ENCODE measurements around the gene CXCL8. TPM values are rescaled to one million over a fixed set of nuclear protein-coding genes. Genes with fewer than 3 reads are reported as not detected.

CXCL8 gene
- total RNA-seq, 1 donor from 2014 or later = not detected

- Mint-ChIP-seq H3K4me3 (ENCODE audit: unreplicated experiment) (no peak overlapping the region), H3K27ac (ENCODE audit: unreplicated experiment) (no peak overlapping the region), H3K9me3 (ENCODE audit: unreplicated experiment) (no peaks in the 10 kb centered on the region), H3K4me1 (ENCODE audit: low read depth, unreplicated experiment) (no peaks in the 10 kb centered on the region), H3K36me3 (ENCODE audit: unreplicated experiment) (no peaks in the 10 kb centered on the region), H3K27me3 (ENCODE audit: unreplicated experiment) (no peaks in the 10 kb centered on the region)
- TF ChIP-seq, protein P1, sequence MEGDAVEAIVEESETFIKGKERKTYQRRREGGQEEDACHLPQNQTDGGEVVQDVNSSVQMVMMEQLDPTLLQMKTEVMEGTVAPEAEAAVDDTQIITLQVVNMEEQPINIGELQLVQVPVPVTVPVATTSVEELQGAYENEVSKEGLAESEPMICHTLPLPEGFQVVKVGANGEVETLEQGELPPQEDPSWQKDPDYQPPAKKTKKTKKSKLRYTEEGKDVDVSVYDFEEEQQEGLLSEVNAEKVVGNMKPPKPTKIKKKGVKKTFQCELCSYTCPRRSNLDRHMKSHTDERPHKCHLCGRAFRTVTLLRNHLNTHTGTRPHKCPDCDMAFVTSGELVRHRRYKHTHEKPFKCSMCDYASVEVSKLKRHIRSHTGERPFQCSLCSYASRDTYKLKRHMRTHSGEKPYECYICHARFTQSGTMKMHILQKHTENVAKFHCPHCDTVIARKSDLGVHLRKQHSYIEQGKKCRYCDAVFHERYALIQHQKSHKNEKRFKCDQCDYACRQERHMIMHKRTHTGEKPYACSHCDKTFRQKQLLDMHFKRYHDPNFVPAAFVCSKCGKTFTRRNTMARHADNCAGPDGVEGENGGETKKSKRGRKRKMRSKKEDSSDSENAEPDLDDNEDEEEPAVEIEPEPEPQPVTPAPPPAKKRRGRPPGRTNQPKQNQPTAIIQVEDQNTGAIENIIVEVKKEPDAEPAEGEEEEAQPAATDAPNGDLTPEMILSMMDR (IDR thresholded peaks at IDR 0.05; ENCODE audit: partially characterized antibody, unreplicated experiment) = peak; percentile 77
- peak; percentile 44 for DNase-seq
These were observed 10.7 kb upstream of the CXCL8 start for GRCh38 chr4:73729534-73730165.

DNA sequence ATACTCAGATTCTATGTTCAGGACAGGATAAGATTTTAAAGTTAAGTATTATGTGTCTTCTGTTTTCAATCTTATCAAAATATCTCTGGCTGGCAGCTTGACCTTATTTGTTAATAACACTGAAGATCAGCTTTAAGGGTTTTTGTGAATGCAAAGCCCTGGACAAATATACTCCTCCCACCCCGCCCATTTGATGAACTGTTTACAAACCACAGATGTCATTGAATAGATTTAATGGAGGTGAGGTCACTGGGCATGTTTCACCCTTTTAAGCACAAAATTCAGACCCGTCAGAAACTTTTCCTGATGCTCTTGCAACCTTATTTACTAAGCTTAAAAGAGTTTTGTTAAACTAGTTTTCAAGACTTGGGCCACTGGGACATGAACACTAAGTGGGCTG lies 10.1 kb upstream of the CXCL8 start:
- TF ChIP-seq, protein P1 (IDR thresholded peaks at IDR 0.05; ENCODE audit: partially characterized antibody, unreplicated experiment) = no peak
- Mint-ChIP-seq H3K36me3 (ENCODE audit: unreplicated experiment) (no peaks in the 10 kb centered on the region), H3K27ac (ENCODE audit: unreplicated experiment) (no peak overlapping the region), H3K4me1 (ENCODE audit: low read depth, unreplicated experiment) (no peaks in the 10 kb centered on the region), H3K9me3 (ENCODE audit: unreplicated experiment) (no peaks in the 10 kb centered on the region), H3K4me3 (ENCODE audit: unreplicated experiment) (no peak overlapping the region), H3K27me3 (ENCODE audit: unreplicated experiment) (no peaks in the 10 kb centered on the region)
- DNase-seq = no peak

DNA sequence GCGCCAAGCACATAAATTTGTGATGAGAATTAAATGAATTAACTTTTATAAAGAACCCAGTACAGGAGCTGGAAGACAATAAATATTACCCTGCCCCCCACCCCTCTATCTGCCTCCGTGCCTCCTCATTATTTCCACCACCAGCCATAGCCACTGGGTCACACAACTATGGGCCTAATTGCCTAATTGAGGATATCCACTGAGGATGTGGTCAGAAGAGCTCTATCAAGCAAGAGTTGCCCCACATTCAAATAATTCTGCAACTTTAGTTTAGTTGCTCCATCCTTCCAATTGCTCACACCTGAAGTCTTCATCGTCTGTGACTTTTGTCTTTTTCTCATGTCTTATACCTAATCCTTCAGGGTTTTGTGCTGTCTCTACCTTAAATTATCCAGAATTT lies 9.5 kb upstream of the CXCL8 start:
- Mint-ChIP-seq H3K9me3 (ENCODE audit: unreplicated experiment) (no peaks in the 10 kb centered on the region), H3K4me1 (ENCODE audit: low read depth, unreplicated experiment) (no peaks in the 10 kb centered on the region), H3K36me3 (ENCODE audit: unreplicated experiment) (no peaks in the 10 kb centered on the region), H3K27ac (ENCODE audit: unreplicated experiment) (no peak overlapping the region), H3K4me3 (ENCODE audit: unreplicated experiment) (no peak overlapping the region), H3K27me3 (ENCODE audit: unreplicated experiment) (no peaks in the 10 kb centered on the region)
- TF ChIP-seq, protein P1 (IDR thresholded peaks at IDR 0.05; ENCODE audit: partially characterized antibody, unreplicated experiment) = no peak
- DNase-seq = no peak

- Mint-ChIP-seq H3K27ac (ENCODE audit: unreplicated experiment) (no peak overlapping the region), H3K4me3 (ENCODE audit: unreplicated experiment) (no peak overlapping the region), H3K27me3 (ENCODE audit: unreplicated experiment) (no peaks in the 10 kb centered on the region), H3K36me3 (ENCODE audit: unreplicated experiment) (no peaks in the 10 kb centered on the region), H3K4me1 (ENCODE audit: low read depth, unreplicated experiment) (no peaks in the 10 kb centered on the region), H3K9me3 (ENCODE audit: unreplicated experiment) (no peaks in the 10 kb centered on the region)
- TF ChIP-seq, protein P1 (IDR thresholded peaks at IDR 0.05; ENCODE audit: partially characterized antibody, unreplicated experiment) = no peak
- no peak for DNase-seq
These were observed 8.3 kb upstream of the CXCL8 start for GRCh38 chr4:73731968-73732610.

- H3K4me3 Mint-ChIP-seq (ENCODE audit: unreplicated experiment) = no peak overlapping the region
- DNase-seq = no peak
- H3K9me3 Mint-ChIP-seq (ENCODE audit: unreplicated experiment) = no peaks in the 10 kb centered on the region
- no peaks in the 10 kb centered on the region for H3K36me3 Mint-ChIP-seq (ENCODE audit: unreplicated experiment)
- TF ChIP-seq, protein P1 (IDR thresholded peaks at IDR 0.05; ENCODE audit: partially characterized antibody, unreplicated experiment) = no peak
- no peaks in the 10 kb centered on the region for H3K4me1 Mint-ChIP-seq (ENCODE audit: low read depth, unreplicated experiment)
- no peaks in the 10 kb centered on the region for H3K27me3 Mint-ChIP-seq (ENCODE audit: unreplicated experiment)
- no peak overlapping the region for H3K27ac Mint-ChIP-seq (ENCODE audit: unreplicated experiment)
These were observed 7.5 kb upstream of the CXCL8 start for GRCh38 chr4:73732759-73733431.

Measured in glutamatergic neuron (in vitro differentiated cells).